Measurements from ENCODE around the gene TMEM218.

- TF ChIP-seq EZH2 (IDR thresholded peaks at IDR 0.05; ENCODE audit: insufficient read depth, poor library complexity, severe bottlenecking) = no peak
- TF ChIP-seq EZH2phosphoT487 (IDR thresholded peaks at IDR 0.05; ENCODE audit: insufficient read depth, low read depth) = no peak
Observed at GRCh38 chr11:125139778-125140177, 28.4 kb upstream of the TMEM218 start.

Data from GM23248 (cell line).